HepG2 (cell line): ENCODE data around the gene ZBTB46. TPM values are rescaled to one million over a fixed set of nuclear protein-coding genes. Genes with fewer than 3 reads are reported as not detected.

ENCODE experiments used
- FOXA1 ChIP-seq, 2 experiments: fragments of 450-650 bp in 1 of 2; sonication (generic) in 1 of 2; formaldehyde crosslinking in 1 of 2; IDR thresholded peaks; 2 replicates each; pipeline versions ENCODE4 v1.4.0 to v1.6.1; 2016 to 2020; ENCODE audit warnings: missing genetic modification reagents in 1 of 2
- HNF4A ChIP-seq: sonication (generic); formaldehyde crosslinking; IDR thresholded peaks from 2 replicates; pipeline ENCODE4 v1.4.0; 2020; ENCODE audit warnings: missing genetic modification reagents
- HNRNPUL1 ChIP-seq: fragments of 200-400 bp; formaldehyde crosslinking; IDR thresholded peaks from 2 replicates; pipeline ENCODE4 v1.6.1; 2017; ENCODE audit warnings: low read depth, mild to moderate bottlenecking, low read length, moderate library complexity
- NFKB2 ChIP-seq: sonication (generic); formaldehyde crosslinking; IDR thresholded peaks from 2 replicates; pipeline ENCODE4 v1.4.0; 2020; ENCODE audit warnings: missing genetic modification reagents, borderline replicate concordance
- ZBTB1 ChIP-seq: sonication (generic); formaldehyde crosslinking; IDR thresholded peaks from 2 replicates; pipeline ENCODE4 v1.4.0; 2020; ENCODE audit warnings: missing genetic modification reagents, borderline replicate concordance
- ZNF281 ChIP-seq: sonication (generic); formaldehyde crosslinking; IDR thresholded peaks from 2 replicates; pipeline ENCODE4 v1.4.0; 2020; ENCODE audit warnings: missing genetic modification reagents, borderline replicate concordance
- ZNF446 ChIP-seq: sonication (generic); formaldehyde crosslinking; IDR thresholded peaks from 2 replicates; pipeline ENCODE4 v1.5.0; 2020; ENCODE audit warnings: mild to moderate bottlenecking, missing genetic modification reagents
- ZNF530 ChIP-seq: sonication (generic); formaldehyde crosslinking; IDR thresholded peaks from 2 replicates; pipeline ENCODE4 v1.5.0; 2020; ENCODE audit warnings: low read depth, mild to moderate bottlenecking, missing genetic modification reagents
- ZNF543 ChIP-seq: sonication (generic); formaldehyde crosslinking; IDR thresholded peaks from 2 replicates; pipeline ENCODE4 v1.4.0; 2020; ENCODE audit warnings: mild to moderate bottlenecking, missing genetic modification reagents
- ZNF605 ChIP-seq: sonication (generic); formaldehyde crosslinking; IDR thresholded peaks from 2 replicates; pipeline ENCODE4 v1.8.0; 2022; ENCODE audit warnings: mild to moderate bottlenecking, missing genetic modification reagents
- ZNF687 ChIP-seq: sonication (generic); formaldehyde crosslinking; IDR thresholded peaks from 2 replicates; pipeline ENCODE4 v1.5.1; 2020; ENCODE audit warnings: mild to moderate bottlenecking, missing genetic modification reagents, moderate library complexity
- ZNF772 ChIP-seq: sonication (generic); formaldehyde crosslinking; IDR thresholded peaks from 2 replicates; pipeline ENCODE4 v1.5.0; 2020; ENCODE audit warnings: mild to moderate bottlenecking, missing genetic modification reagents
- polyA plus RNA-seq, 8 experiments: library from polyadenylated mRNA; depleted of rRNA in 3 of 8; stranded (reverse) in 7 of 8; unstranded in 1 of 8; fragments of >200 nt; fragmentation: Illumina TruSeq in 4 of 8; extraction: Trizol in 4 of 8; gene quantifications; 2 replicates each; pipeline versions ENCODE4 v1.2.1 to v1.2.3, GENCODE V29; 2011 to 2016; ENCODE audit warnings: low read depth in 4 of 8, missing spikeins in 1 of 8, mixed read lengths in 1 of 8; ENCODE audit not compliant: insufficient read depth in 1 of 8
- total RNA-seq, 5 experiments: library from RNA; depleted of rRNA; stranded (reverse); fragments of >200 nt; fragmentation: Illumina TruSeq; extraction: Trizol; gene quantifications; 2 replicates each; pipeline ENCODE4 v1.2.3, GENCODE V29; 2016; ENCODE audit warnings: low read depth in 1 of 5
- TF ChIP-seq, protein P1 (sequence below), 2 experiments: fragments of 450-650 bp in 1 of 2; sonication (generic) in 1 of 2; formaldehyde crosslinking in 1 of 2; IDR thresholded peaks; 2 replicates each; pipeline versions ENCODE4 v1.6.1 to v1.8.0; 2016 to 2022; ENCODE audit warnings: antibody characterized with exemption in 1 of 2, mild to moderate bottlenecking in 1 of 2, missing genetic modification reagents in 1 of 2

Gene ZBTB46
- total and polyA plus RNA-seq, 2 of the 13 experiments (the other 11 are each of a cell fraction or from before 2014, with no cell fraction given) = 1.6 to 13.5 TPM

GRCh38 chr20:63740070-63740626 lies 90.9 kb downstream of the ZBTB46 start (continued):
- peak; percentile 64; the same call in 1 of the 2 replicates for TF ChIP-seq ZNF446 (CRISPR knock-in tag)
- no peak for TF ChIP-seq ZBTB1 (CRISPR knock-in tag)
- no peak for TF ChIP-seq ZNF687 (CRISPR knock-in tag)
- TF ChIP-seq HNF4A = no peak
- TF ChIP-seq ZNF772 (CRISPR knock-in tag) = no peak
- TF ChIP-seq NFKB2 = no peak
- TF ChIP-seq ZNF605 = no peak
- peak; percentile 64; the same call in 1 of the 2 replicates for TF ChIP-seq ZNF530 (CRISPR knock-in tag)
- no peak for TF ChIP-seq HNRNPUL1
- 0 out of 2 replicates have a peak, but pooled peaks have one; percentile 8 for TF ChIP-seq ZNF281 (CRISPR knock-in tag)
- no peak for TF ChIP-seq ZNF543 (CRISPR knock-in tag)
- TF ChIP-seq, protein P1, sequence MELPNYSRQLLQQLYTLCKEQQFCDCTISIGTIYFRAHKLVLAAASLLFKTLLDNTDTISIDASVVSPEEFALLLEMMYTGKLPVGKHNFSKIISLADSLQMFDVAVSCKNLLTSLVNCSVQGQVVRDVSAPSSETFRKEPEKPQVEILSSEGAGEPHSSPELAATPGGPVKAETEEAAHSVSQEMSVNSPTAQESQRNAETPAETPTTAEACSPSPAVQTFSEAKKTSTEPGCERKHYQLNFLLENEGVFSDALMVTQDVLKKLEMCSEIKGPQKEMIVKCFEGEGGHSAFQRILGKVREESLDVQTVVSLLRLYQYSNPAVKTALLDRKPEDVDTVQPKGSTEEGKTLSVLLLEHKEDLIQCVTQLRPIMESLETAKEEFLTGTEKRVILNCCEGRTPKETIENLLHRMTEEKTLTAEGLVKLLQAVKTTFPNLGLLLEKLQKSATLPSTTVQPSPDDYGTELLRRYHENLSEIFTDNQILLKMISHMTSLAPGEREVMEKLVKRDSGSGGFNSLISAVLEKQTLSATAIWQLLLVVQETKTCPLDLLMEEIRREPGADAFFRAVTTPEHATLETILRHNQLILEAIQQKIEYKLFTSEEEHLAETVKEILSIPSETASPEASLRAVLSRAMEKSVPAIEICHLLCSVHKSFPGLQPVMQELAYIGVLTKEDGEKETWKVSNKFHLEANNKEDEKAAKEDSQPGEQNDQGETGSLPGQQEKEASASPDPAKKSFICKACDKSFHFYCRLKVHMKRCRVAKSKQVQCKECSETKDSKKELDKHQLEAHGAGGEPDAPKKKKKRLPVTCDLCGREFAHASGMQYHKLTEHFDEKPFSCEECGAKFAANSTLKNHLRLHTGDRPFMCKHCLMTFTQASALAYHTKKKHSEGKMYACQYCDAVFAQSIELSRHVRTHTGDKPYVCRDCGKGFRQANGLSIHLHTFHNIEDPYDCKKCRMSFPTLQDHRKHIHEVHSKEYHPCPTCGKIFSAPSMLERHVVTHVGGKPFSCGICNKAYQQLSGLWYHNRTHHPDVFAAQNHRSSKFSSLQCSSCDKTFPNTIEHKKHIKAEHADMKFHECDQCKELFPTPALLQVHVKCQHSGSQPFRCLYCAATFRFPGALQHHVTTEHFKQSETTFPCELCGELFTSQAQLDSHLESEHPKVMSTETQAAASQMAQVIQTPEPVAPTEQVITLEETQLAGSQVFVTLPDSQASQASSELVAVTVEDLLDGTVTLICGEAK (IDR thresholded peaks at IDR 0.05) = no peak
- TF ChIP-seq, protein P1 (CRISPR knock-in tag; IDR thresholded peaks at IDR 0.05) = no peak
- no peak for TF ChIP-seq FOXA1 (IDR thresholded peaks at IDR 0.05)
- no peak for TF ChIP-seq FOXA1 (CRISPR knock-in tag; IDR thresholded peaks at IDR 0.05)
